Hematopoietic multipotent progenitor cell treated with erythropoietin and hydrocortisone succinate and interleukin-3 and kit ligand, for 6 days (in vitro differentiated cells): ENCODE data around the gene PAGR1.
"Not testable (repeated sequence)": the region's sequence is repeated elsewhere in the genome, so short reads cannot be mapped to it uniquely, and the experiment has no call there.

ENCODE experiments used
- DNase-seq: peaks from one replicate; pipeline ENCODE4 v3.0.0-alpha.2; 2015

Gene PAGR1

DNA sequence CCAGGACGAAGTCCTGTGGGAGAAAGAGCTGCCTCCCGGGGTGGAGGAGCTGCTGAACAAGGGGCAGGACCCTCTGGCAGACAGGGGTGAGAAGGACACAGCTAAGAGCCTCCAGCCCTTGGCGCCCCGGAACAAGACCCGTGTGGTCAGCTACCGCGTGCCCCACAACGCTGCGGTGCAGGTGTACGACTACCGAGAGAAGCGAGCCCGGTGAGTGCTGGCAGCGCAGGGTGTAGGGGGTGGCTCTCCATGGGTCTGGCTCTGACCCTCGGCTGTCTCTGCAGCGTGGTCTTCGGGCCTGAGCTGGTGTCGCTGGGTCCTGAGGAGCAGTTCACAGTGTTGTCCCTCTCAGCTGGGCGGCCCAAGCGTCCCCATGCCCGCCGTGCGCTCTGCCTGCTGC, 25.7 kb downstream of the PAGR1 start:
- no peak for DNase-seq

DNA sequence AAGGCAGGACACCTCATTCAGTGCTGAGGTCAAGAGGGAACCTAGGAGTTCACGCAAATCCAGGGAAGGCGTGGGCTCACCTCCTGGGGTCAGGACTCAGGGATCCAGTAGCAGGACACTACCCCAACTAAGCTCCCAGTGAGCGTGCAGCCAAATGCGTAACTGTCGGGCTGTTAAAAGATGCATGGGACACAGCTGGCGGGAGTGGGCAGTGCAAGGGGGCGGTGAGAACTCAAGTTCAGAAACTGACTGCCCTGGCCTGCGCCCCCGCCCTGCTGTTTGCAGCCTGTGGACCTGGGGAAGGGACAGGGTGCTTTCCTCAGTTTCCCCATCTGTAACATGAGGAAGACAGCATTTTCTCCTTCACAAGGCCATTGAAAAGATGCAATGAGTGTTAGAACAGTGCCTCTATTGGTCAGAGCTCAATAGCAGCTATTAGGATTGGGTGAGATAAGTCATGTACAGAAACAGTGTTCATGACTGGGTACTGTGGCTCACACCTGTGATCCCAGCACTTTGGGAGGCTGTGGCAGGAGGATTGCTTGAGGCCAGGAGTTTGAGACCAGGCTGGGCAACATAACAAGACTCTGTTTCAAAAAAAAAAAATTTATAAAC, 26.9 kb downstream of the PAGR1 start:
- peak; percentile 43 for DNase-seq

DNA sequence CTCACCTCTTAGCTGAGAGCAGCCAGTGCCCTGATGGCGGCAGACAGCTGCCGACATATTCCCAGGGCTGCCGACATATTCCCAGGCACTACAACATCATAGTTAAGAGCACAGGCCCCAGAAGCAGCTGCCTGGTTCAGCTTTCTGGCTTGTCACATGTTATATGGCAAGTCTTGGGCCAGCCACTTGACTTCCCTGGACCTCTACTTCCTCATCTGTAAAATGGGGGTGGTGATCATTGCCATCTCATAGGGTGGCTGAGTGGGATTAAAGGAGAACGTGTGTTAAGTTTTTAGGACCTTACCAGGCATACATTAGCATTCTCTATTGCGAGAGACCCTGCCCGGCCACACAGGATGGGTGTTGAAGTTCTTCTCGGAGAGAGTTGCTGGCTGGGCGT, 28.0 kb downstream of the PAGR1 start:
- no peak for DNase-seq

DNA sequence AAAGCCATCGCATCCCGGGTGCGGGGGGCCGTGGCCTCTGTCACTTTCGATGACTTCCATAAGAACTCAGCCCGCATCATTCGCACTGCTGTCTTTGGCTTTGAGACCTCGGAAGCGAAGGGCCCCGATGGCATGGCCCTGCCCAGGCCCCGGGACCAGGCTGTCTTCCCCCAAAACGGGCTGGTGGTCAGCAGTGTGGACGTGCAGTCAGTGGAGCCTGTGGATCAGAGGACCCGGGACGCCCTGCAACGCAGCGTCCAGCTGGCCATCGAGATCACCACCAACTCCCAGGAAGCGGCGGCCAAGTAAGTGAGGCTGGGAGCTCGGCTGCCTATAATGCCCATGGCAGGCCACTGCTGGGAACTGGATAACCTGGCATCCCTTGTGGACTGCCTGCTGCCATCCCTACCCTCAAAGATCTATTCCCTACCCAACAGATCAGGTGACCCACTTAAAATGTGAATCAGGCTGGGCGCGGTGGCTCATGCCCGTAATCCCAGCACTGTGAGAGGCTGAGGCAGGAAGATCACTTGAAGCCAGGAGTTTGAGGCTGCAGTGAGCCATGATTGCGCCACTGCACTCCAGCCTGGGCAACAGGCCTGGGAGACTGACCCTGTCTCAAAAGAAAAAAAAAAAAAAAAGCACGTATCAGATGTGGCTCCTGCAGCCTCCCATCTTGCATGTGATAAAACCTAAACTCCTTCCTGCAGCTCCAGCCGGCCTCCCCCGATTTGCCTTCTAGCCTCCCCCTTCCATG, 28.8 kb downstream of the PAGR1 start:
- no peak for DNase-seq

DNA sequence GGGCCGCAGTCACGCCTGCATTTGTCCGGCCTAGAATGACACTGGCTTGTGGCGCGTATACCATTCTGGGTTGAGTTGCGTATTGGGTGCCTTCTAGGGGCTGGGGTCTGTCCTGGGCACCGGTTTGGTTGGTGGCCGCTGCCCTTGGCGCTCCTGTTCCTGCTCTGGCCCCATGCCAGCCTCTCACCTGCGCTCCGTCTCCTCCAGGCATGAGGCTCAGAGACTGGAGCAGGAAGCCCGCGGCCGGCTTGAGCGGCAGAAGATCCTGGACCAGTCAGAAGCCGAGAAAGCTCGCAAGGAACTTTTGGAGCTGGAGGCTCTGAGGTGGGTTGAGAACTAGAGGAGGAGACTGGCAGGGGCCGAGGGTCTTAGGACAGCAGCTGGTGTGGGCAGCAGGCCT, 29.7 kb downstream of the PAGR1 start:
- no peak for DNase-seq

DNA sequence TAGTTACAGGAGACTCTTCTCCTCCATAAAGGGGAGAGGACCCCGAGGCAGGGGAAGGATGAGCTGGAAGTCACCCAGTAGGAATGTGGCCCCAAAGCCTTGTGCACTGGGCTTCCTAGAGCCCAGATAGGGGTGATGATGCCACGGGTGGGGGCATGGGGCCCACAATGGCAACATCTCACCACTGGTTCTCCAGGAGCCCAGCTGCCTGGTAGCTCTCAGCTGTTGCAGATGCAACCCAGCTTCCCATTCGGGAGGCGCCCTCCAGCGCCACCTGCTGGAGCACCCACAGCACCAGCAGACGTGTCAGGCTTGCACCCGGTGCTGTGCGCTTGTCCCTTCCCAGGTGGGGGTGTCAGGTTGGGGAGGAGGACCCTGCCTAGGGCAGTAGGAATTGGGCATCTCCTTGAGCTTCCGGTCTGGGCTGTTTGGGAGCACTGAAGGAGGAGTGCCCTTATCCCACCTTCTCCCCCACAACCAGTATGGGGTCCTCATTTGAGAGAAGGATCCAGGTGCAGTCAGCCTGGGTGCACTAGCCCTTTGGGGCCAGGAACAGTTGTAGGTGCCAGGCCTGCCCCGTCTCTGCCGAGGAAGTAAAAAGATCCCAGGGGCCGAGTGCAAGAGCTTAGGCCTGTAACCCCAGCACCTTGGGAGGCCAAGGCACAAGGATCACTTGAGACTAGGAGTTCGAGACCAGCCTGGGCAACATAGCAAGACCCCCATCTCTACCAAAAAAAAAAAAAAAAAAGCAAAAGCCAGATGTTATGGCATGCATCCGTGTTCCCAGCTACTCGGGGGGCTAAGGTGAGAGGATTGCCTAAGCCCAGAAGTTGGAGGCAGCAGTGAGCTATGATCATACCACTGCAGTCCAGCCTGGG, 32.7 kb downstream of the PAGR1 start:
- peak; percentile 85 for DNase-seq

DNA sequence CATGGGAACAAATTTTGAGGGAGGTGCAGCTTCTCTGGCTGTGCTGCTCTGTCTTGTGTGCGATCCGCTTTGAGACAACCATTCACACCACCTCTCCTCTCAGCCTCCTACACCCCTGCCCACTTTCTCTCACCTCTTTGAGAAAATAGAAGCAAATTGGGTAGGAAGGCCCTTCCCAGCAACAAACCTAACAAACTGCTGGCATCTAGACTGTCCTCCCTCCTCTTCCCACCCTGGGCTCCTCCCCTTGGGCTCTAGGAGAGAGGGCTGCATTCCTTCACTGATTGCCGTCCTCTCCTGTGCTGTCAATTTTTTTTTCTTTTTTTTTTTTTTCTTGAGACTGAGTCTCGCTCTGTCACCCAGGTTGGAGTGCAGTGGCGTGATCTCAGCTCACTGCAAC, 33.6 kb downstream of the PAGR1 start:
- DNase-seq, result no peak

DNA sequence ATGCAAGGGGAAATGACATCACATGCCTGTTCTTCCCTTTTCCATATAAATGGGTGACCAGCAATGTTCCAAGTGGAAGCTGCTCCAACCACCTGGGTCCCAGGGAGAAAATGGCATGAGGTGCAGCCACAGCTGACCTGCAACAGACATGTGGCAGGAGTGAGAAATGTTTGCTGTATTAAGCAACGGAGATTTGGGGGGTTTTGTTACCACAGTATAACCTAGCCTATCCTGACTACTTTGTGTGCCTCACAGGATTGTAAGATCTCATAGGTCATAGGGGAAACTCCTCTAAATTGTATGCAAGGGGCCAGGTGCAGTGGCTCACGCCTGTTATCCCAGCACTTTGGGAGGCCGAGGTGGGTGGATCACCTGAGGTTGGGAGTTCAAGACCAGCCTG, 35.0 kb downstream of the PAGR1 start:
- DNase-seq, result no peak

DNA sequence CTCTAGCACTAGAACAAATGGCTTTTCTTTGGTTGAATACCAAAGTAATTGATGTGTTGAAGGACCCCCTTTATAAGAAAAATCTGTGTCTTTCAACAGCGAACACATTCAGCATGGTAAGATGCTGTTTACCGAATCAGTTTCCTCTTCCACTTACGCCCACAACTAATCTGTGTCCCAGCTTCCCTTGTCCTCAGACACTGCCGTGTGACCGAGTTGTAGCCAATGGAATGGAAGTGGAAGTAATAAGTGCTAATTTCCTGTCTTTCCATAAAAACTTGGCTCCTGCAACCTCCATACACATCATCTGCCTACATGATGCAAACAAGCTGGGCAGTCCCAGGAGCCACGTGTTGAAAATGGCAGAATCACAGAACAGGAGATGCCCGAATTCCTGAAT, 36.7 kb downstream of the PAGR1 start:
- DNase-seq, result no peak

DNA sequence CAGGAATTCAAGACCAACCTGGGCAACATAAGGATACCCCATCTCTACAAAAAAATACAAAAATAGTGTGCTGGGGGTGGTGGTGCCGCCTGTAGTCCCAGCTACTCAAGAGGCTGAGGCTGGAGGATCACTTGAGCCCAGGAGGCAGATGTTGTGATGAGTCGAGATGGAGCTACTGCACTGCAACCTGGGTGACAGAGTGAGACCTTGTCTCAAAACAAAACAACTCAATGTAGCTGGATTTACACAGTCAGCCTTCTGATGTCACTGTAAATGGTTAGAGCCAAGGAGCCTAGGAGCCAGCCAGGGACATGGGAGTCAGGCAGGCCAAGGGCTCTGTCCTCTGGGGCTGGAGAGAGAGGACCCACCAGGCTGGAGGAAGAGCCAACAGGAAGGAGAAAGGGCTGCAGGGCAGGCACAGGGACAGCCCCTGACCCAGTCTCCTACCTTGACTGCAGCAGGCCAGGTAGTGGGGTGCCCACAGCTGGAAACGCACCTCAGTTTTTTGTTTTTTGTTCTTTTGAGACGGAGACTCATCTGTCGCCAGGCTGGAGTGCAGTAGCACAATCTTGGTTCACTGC, 38.7 kb downstream of the PAGR1 start:
- no peak for DNase-seq

DNA sequence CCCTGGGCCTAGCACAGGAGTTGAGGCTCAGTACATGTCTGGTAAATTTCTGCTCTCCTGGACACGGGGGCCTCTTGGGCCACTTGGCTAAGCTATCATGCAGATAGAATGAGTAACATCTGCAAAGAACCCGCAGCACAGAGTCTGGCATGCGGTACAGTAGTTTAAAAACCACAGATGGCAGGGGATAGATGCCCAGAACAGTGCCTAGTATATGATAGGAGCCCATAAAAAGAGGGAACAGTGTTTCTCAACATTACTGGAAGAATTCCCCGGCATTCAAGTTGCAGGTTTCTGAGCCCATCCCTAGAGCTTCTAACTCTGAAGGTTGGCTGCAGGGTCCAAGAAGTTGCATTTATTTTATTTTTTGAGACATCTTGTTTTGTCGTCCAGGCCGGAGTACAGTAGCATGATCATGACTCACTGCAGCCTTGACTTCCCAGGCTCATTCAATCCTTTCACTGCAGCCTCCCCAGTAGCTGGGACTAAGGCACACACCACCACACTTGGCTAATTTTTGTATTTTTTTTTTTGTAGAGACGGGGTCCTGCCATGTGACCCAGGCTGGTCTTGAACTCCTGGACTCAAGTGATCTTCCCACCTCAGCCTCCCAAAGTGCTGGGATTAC, 41.3 kb downstream of the PAGR1 start:
- DNase-seq, result no peak

DNA sequence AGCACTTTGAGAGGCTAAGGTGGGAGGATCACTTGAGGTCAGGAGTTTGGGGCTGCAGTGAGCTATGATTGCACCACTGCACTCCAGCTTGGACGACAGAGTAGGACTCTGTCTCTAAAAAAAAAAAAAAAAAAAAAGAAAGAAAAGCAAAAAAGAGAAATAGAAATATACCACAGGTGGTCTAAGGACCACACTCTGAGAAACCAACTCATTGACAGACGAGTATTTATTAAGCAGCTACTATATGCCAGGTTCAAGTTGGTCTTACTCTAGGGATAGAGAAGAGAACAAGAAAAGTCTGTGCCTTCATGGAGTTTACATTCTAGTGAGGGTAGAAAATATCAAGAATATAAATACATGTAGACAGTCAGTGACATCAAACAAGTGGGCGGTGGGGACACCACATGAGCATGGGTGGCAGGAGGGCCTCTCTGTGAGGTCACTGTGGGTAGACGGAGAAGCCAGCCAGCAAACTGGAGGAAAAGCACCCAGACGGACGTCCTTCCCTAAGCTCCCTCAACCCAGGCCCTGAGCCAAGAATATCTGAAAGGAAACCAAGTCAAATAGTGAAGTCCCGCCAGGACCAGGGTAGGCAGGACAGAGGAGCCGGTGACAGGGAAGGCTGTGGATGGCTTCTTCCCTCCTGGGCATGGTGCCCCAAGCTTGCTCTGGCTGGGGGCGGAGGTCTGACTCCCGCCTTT, 42.3 kb downstream of the PAGR1 start:
- DNase-seq, result no peak

DNA sequence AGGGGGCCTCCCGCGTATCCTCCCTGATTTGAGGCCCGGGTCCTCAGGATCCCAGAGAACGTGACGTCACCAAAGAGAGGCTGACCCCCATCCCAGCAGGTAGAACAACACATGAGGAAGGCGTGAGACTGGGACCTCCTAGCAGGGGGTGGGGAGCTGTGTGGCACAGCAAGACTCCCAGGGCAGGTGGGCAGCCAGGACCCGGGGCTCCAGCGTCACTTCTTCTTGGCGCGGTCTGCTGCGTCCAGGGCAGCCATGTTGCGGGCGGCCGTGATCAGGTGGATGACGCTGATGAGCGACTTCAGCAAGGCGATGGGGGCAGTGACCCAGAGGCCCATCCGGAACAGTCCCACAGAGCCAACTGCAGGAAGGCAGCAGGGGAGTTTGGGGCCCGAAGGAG, 43.0 kb downstream of the PAGR1 start:
- no peak for DNase-seq

DNA sequence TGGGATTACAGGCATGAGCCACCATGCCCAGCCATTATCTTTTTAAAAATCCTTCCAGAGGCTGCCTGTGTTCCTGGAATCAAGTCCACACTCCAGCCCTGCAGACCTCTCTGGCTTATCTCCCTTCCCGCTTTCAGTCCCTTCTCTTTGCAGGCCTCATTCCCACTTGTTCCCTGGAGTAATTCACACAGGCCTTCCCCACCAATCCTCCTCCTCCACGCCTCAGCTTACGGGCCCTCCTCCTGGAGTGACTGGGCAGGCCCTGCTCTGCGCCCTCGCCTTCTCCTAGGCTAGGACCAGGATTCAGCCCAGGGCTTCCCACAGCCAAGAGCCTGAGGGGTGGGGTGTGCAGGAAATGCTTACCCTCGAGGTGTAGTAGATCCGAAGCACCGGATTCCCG, 44.3 kb downstream of the PAGR1 start:
- no peak for DNase-seq

DNA sequence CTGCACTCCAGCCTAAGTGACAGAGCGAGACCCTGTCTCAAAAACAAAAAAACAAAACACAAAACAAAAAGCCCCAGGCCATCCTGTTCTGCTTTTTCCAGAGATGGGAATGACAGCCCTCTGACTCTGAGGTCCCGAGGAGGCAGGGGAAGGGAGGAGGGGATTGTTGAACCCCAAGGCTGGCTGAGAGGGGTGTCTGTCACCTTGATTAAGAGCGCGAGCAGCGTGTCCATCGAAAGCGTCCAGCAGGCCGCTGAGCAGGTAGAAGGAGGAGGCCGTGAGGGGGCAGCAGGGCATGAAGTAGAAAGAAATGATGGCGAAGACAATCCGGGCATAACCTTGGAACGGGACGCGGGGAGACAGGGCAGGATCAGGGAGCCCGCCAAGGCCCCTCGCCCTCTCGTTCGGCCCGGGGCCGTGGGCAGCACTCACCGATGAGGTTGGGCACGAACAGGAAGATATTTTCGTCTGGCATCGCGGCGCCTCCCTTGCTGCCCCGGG, 46.5 kb downstream of the PAGR1 start:
- peak; percentile 36 for DNase-seq

DNA sequence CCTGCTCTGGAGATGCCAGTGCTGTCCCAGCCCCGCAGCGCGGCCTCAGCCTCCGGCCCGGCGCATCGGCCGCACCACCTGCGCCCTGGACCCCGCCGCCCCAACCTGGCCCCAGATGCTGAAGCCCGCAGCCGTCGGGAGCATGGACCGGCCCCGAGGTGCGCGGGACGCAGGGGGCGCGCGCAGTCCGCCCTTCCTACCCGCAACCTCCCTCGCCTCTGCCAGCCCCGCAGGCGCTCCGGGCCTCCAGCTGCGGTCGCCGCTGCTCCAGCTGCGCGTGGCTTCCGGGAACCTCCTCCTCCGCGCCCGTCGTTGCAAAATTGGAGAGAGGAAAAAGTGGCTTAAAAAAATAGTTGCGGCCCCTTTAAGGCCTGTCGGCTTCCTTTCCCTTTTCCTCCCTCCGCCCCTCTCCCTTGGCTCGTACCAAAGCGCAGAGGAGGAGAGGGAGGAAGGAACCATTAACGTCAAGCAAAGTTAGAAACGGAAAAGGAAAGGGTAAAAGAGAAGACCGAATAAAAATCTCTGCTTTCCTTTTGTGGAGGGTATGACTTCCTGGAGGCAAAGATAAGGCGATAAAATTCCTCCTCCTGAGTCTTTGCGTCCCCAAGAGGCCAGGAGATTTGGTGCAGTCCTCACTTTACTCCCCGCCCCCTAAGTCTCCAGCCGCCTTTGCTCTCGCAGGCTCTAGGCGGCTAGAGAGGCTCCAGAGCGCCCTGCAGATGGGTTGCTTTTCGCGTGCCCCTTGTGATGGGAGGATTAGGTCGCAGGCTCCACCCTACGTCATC, 47.1 kb downstream of the PAGR1 start, which contains the start of gene CDIPT:
TSS of gene CDIPT (minus strand) at position 343 of the 785 bp plus-strand sequence. CDS start 369 bp downstream, outside the sequence.
- peak; percentile 99 for DNase-seq

DNA sequence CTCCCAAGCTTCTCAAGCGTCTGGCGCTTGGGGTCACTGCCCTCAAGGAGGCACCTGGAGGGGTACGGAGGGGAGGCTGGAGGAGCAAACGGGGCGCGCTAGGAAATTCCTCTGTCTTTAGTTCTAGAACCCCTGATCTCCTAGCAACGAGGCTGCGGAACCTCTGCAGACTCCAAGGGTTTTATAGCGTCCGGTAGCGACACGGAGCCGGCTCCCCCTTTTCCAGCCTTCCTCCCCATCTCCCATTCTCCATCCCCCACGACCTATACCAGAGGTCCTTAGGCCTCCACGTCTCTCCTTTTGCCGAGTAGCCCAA, 47.7 kb downstream of the PAGR1 start:
- no peak for DNase-seq

DNA sequence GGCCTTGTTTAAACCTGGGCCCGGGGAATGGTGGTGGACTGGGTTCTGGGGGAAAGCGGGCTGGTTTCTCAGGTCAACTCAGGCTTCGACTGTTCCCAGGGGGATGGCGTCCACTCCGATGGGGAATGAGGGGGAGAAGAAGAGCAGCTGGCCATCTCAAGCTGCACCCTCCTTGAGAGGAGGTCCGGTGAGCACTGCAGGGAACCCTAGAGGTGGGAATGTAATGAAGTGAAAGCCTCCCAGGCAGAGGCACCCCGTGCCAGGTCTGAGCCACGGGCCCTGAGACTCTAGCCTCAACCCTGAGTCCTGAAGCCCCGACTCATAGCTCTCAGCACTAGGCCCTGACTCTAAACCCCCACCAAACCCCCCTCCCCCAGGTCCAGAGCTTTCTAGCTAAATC, 48.3 kb downstream of the PAGR1 start:
- DNase-seq, result no peak

DNA sequence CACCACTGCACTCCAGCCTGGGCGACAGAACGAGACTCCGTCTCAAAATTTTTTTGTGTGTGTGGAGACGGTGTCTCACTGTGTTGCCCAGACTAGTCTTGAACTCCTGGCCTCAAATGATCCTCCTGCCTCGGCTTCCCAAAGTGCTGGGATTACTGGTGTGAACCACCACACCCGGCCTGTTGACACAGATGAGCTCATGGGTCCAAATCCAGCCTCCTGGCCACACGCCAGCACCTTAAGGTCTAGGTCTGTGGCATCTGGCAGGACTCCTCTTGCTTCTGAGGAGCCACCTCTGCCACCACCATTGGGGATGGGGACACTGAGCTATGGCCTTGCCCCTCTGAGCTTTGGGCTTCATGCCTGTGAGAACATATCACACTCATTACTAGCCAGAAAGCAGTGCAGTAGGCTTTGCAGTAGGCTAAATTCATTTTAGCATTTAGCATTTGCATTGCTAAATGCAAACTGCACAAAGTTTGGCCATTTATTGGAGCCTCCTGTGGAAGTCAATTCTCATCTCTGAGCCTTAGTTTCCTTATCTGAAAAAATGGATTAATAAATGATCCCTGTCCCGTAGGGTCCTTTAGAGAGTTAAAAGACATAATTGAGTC, 52.6 kb downstream of the PAGR1 start:
- DNase-seq, result peak; percentile 50

DNA sequence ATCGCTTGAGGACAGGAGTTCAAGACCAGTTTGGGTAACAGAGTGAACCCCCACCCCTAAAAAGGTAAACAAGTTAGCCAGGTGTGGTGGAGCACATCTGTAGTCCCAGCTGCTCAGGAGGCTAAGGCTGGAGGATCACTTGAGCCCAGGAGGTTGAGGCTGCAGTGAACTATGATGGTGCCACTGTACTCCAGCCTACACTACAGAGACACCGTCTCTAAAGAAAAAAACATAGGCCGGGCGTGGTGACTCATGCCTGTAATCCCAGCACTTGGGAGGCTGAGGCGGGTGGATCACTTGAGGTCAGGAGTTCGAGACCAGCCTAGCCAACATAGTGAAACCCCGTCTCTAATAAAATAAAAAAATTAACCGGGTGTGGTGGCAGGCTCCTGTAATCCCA, 53.1 kb downstream of the PAGR1 start:
- DNase-seq, result not testable (repeated sequence)
